ENCODE data around the gene EFNB2.

Gene EFNB2

GRCh38 chr13:106503730-106504453 is 31.6 kb downstream of the EFNB2 start:
- DNase-seq (ENCODE audit: low read depth, low spot score) = no peak

- no peak for DNase-seq (ENCODE audit: low read depth, low spot score)
Measured at GRCh38 chr13:106503272-106503671, 32.2 kb downstream of the EFNB2 start.

- no peak for DNase-seq (ENCODE audit: low read depth, low spot score)
Measured at GRCh38 chr13:106500445-106500844, 35.0 kb downstream of the EFNB2 start.

GRCh38 chr13:106499896-106500295 is 35.6 kb downstream of the EFNB2 start:
- DNase-seq (ENCODE audit: low read depth, low spot score) = no peak

GRCh38 chr13:106499113-106499512 is 36.3 kb downstream of the EFNB2 start:
- no peak for DNase-seq (ENCODE audit: low read depth, low spot score)

- no peak for DNase-seq (ENCODE audit: low read depth, low spot score)
Measured at GRCh38 chr13:106498571-106498970, 36.9 kb downstream of the EFNB2 start.

GRCh38 chr13:106498158-106498557 is 37.3 kb downstream of the EFNB2 start:
- DNase-seq (ENCODE audit: low read depth, low spot score) = no peak

- no peak for DNase-seq (ENCODE audit: low read depth, low spot score)
Measured at GRCh38 chr13:106497079-106497478, 38.4 kb downstream of the EFNB2 start.

- no peak for DNase-seq (ENCODE audit: low read depth, low spot score)
Measured at GRCh38 chr13:106496072-106496997, 39.1 kb downstream of the EFNB2 start.

GRCh38 chr13:106494936-106495335 is 40.5 kb downstream of the EFNB2 start:
- DNase-seq (ENCODE audit: low read depth, low spot score) = no peak

GRCh38 chr13:106494506-106494905 is 41.0 kb downstream of the EFNB2 start:
- no peak for DNase-seq (ENCODE audit: low read depth, low spot score)

- no peak for DNase-seq (ENCODE audit: low read depth, low spot score)
Measured at GRCh38 chr13:106493533-106494220, 41.8 kb downstream of the EFNB2 start.

GRCh38 chr13:106492588-106493475 is 42.6 kb downstream of the EFNB2 start:
- DNase-seq (ENCODE audit: low read depth, low spot score) = no peak

GRCh38 chr13:106491928-106492587 is 43.4 kb downstream of the EFNB2 start:
- no peak for DNase-seq (ENCODE audit: low read depth, low spot score)

- DNase-seq (ENCODE audit: low read depth, low spot score) = no peak
Measured at GRCh38 chr13:106491463-106491862, 44.0 kb downstream of the EFNB2 start.

- no peak for DNase-seq (ENCODE audit: low read depth, low spot score)
Measured at GRCh38 chr13:106490569-106491321, 44.7 kb downstream of the EFNB2 start.

GRCh38 chr13:106489849-106490568 is 45.5 kb downstream of the EFNB2 start:
- DNase-seq (ENCODE audit: low read depth, low spot score) = no peak

GRCh38 chr13:106488686-106489085 is 46.8 kb downstream of the EFNB2 start:
- no peak for DNase-seq (ENCODE audit: low read depth, low spot score)

- no peak for DNase-seq (ENCODE audit: low read depth, low spot score)
Measured at GRCh38 chr13:106488076-106488475, 47.4 kb downstream of the EFNB2 start.
